GM12878 (cell line): ENCODE measurements around the gene CDK11B. TPM values are rescaled to one million over a fixed set of nuclear protein-coding genes. Genes with fewer than 3 reads are reported as not detected.

ENCODE experiments used
- ATAC-seq: fragments of 200-7000 bp; cut with Tn5 transposase; 3 replicates; pipeline ENCODE4 v1.9.1; 2020; ENCODE audit warnings: mild to moderate bottlenecking, moderate library complexity
- BruUV-seq: library from RNA; stranded (reverse); fragments of 400-500 nt; replicated peaks from 2 replicates; lab custom pipeline; 2021; lab: Mats Ljungman, UMichigan
- CTCF ChIA-PET: fragments of 300-600 bp; sonication (Branson Sonifier 250); formaldehyde crosslinking; extraction: SDS; loops from one replicate; lab custom pipeline; 2021; ENCODE audit warnings: inconsistent platforms; lab: Yijun Ruan, JAX
- POLR2A ChIA-PET: fragments of 350-600 bp; formaldehyde crosslinking; extraction: SDS; loops from one replicate; lab custom pipeline; 2021; ENCODE audit warnings: inconsistent platforms; lab: Charles Lee
- RAD21 ChIA-PET: fragments of 300-600 bp; sonication (Branson Sonifier 250); formaldehyde crosslinking; loops from one replicate; lab custom pipeline; 2023; ENCODE audit warnings: antibody characterized with exemption; ENCODE audit not compliant: unreplicated experiment; lab: Charles Lee
- SMC1A ChIA-PET: fragments of 300-600 bp; sonication (Branson Sonifier 250); formaldehyde crosslinking; loops from one replicate; lab custom pipeline; 2023; ENCODE audit not compliant: unreplicated experiment, uncharacterized antibody; lab: Charles Lee
- DNase-seq: peaks from one replicate; pipeline ENCODE4 v3.0.0-alpha.2; 2011; ENCODE audit warnings: low read depth, low spot score
- FAIRE-seq: peaks from 3 replicates; lab custom pipeline; 2011; peaks lifted over from hg19 to GRCh38; lab: Jason Lieb, UNC
- H2AFZ ChIP-seq: 2 replicates; pipeline ENCODE4 v1.6.0; 2011; ENCODE audit warnings: low read depth, low read length, control low read depth; ENCODE audit not compliant: control insufficient read depth
- H3K27ac ChIP-seq: 2 replicates; pipeline ENCODE4 v1.5.1; 2011; ENCODE audit warnings: control low read depth; ENCODE audit not compliant: control insufficient read depth, insufficient read depth
- H3K27me3 ChIP-seq, 2 experiments: replicated peaks in 1 of 2; 2 replicates each; pipeline versions ENCODE4 v1.6.0 to v1.6.1; 2011; ENCODE audit warnings: low read length in 1 of 2; ENCODE audit not compliant: control insufficient read depth in 2 of 2, insufficient read depth in 2 of 2
- H3K36me3 ChIP-seq, 2 experiments: 2 replicates each; pipeline ENCODE4 v1.5.1; 2011; ENCODE audit warnings: low read length in 1 of 2; ENCODE audit not compliant: control insufficient read depth in 2 of 2, insufficient read depth in 2 of 2
- H3K4me1 ChIP-seq: 2 replicates; pipeline ENCODE4 v1.6.1; 2011; ENCODE audit warnings: mild to moderate bottlenecking, low read length, moderate library complexity, mixed read lengths; ENCODE audit not compliant: control insufficient read depth, insufficient read depth
- H3K4me2 ChIP-seq: 2 replicates; pipeline ENCODE4 v1.6.0; 2011; ENCODE audit warnings: control low read depth; ENCODE audit not compliant: control insufficient read depth, insufficient read depth
- H3K4me3 ChIP-seq: fragments of 200-600 bp; sonication (generic); 2 replicates; pipeline ENCODE4 v1.5.1; 2016
- H3K79me2 ChIP-seq: 2 replicates; pipeline ENCODE4 v1.6.0; 2011; ENCODE audit warnings: low read length; ENCODE audit not compliant: control insufficient read depth, insufficient read depth
- H3K9ac ChIP-seq: 2 replicates; pipeline ENCODE4 v1.8.0; 2011; ENCODE audit warnings: low read length, control low read depth, mixed read lengths; ENCODE audit not compliant: control insufficient read depth, insufficient read depth
- H3K9me3 ChIP-seq: replicated peaks from 3 replicates; pipeline ENCODE4 v1.5.1; 2011; ENCODE audit warnings: mild to moderate bottlenecking, low read length; ENCODE audit not compliant: control insufficient read depth, insufficient read depth
- H4K20me1 ChIP-seq: 2 replicates; pipeline ENCODE4 v1.6.0; 2011; ENCODE audit not compliant: control insufficient read depth, insufficient read depth
- MAX ChIP-seq: IDR thresholded peaks from 2 replicates; pipeline ENCODE4 v1.6.1; 2012; ENCODE audit warnings: low read depth, low read length, improper control_type of control experiment
- MEF2A ChIP-seq: IDR thresholded peaks from 2 replicates; pipeline ENCODE4 v1.6.1; 2011; ENCODE audit warnings: low read depth, mild to moderate bottlenecking, low read length, moderate library complexity; ENCODE audit not compliant: insufficient read depth
- NFXL1 ChIP-seq: fragments of 450-650 bp; IDR thresholded peaks from 2 replicates; pipeline ENCODE4 v1.6.1; 2017; ENCODE audit warnings: antibody characterized with exemption, mild to moderate bottlenecking, borderline replicate concordance
- RELA ChIP-seq: fragments of 450-650 bp; IDR thresholded peaks from 2 replicates; pipeline ENCODE4 v1.8.0; 2014; ENCODE audit warnings: borderline replicate concordance; ENCODE audit not compliant: partially characterized antibody
- SMC3 ChIP-seq: IDR thresholded peaks from 2 replicates; pipeline ENCODE4 v1.6.1; 2011; ENCODE audit warnings: low read length, improper control_type of control experiment, borderline replicate concordance
- TCF12 ChIP-seq: IDR thresholded peaks from 2 replicates; pipeline ENCODE4 v1.6.1; 2011; ENCODE audit warnings: low read depth, mild to moderate bottlenecking, low read length
- ZBTB33 ChIP-seq: fragments of 450-650 bp; IDR thresholded peaks from 2 replicates; pipeline ENCODE4 v1.6.1; 2017; ENCODE audit warnings: mild to moderate bottlenecking
- ZNF207 ChIP-seq: fragments of 450-650 bp; IDR thresholded peaks from 2 replicates; pipeline ENCODE4 v1.6.1; 2014; ENCODE audit warnings: antibody characterized with exemption, mild to moderate bottlenecking, borderline replicate concordance
- ZNF24 ChIP-seq: fragments of 450-650 bp; IDR thresholded peaks from 2 replicates; pipeline ENCODE4 v1.6.1; 2017; ENCODE audit warnings: antibody characterized with exemption, mild to moderate bottlenecking
- WGBS: methylation state at CpG from one replicate; pipeline ENCODE4 v1.1.6; 2016; ENCODE audit warnings: low lambda C conversion rate; ENCODE audit not compliant: insufficient replicate concordance, insufficient coverage; ENCODE audit errors: missing lambda C conversion rate; 5-methylcytosine and 5-hydroxymethylcytosine counted together
- in situ Hi-C: fragments of 300-500 bp; cut with MboI; formaldehyde crosslinking; loops from 9 replicates; pipeline ENCODE4 v1.14.3; 2018; ENCODE audit warnings: mixed read lengths
- intact Hi-C: fragments of 100-400 bp; cut with micrococcal nuclease; formaldehyde crosslinking; loops from one replicate; pipeline ENCODE4 v1.14.2; 2022; ENCODE audit not compliant: unreplicated experiment
- polyA plus RNA-seq, 11 experiments: library from polyadenylated mRNA; depleted of rRNA in 4 of 11; unstranded in 6 of 11; stranded (reverse) in 5 of 11; fragments of >200 nt; fragmentation: Nextera tagmentation in 4 of 11; fragmentation: Illumina TruSeq in 1 of 11; extraction: Ambion mirVana in 4 of 11; extraction: Trizol in 1 of 11; gene quantifications; 1 replicate in 1 of 11; 2 replicates in 10 of 11; pipeline versions ENCODE4 v1.2.1 to v1.2.3, GENCODE V29; 2011 to 2016; ENCODE audit warnings: inconsistent platforms in 2 of 11, missing spikeins in 2 of 11, low read depth in 1 of 11
- total RNA-seq, 4 experiments: library from RNA; depleted of rRNA in 3 of 4; stranded (reverse); fragments of >200 nt in 3 of 4; fragmentation: Illumina TruSeq in 1 of 4; extraction: Trizol in 1 of 4; gene quantifications; 2 replicates each; pipeline versions ENCODE4 v1.2.1 to v1.2.3, GENCODE V29; 2013 to 2021

CDK11B gene
- total and polyA plus RNA-seq, 10 of the 15 experiments (the other 5 are each of a cell fraction or from before 2014, with no cell fraction given), result 3.2 to 30.9 (median 18.0) TPM

GRCh38 chr1:1598720-1599029 is 60.1 kb downstream of the CDK11B start:
- RAD21 ChIA-PET, result no interaction called here
- H3K27ac ChIP-seq, result no peak overlapping the region
- no TSS peak for BruUV-seq

More at GRCh38 chr1:1598720-1599029, 60.1 kb downstream of the CDK11B start:
- SMC1A ChIA-PET, result no interaction called here
- POLR2A ChIA-PET, result no interaction called here
- DNase-seq (no peak), ATAC-seq (no peak), FAIRE-seq (no peak)
- TF ChIP-seq SMC3 (no peak), MAX (no peak), NFXL1 (no peak), RELA (no peak), ZBTB33 (no peak), TCF12 (no peak), ZNF24 (no peak), MEF2A (no peak), ZNF207 (no peak)
- H2AFZ ChIP-seq, result no peak overlapping the region
- no peaks in the 10 kb centered on the region for H3K36me3 ChIP-seq
- no peaks in the 10 kb centered on the region for H3K9me3 ChIP-seq
- H3K4me2 ChIP-seq, result no peak overlapping the region
- H4K20me1 ChIP-seq, result no peaks in the 10 kb centered on the region
- no peak overlapping the region for H3K9ac ChIP-seq
- no peaks in the 10 kb centered on the region for H3K79me2 ChIP-seq
- H3K4me1 ChIP-seq, result peaks cover 38% of the 10 kb centered on the region
- WGBS, result 87% methylated on average over 13 of the region's 13 CpGs
- H3K4me3 ChIP-seq, result no peak overlapping the region
- CTCF ChIA-PET, result no interaction called here
- intact Hi-C loops, result no loop called here
- in situ Hi-C loops, result no loop called here
- peaks cover 0 to 2% of the 10 kb centered on the region in 2 experiments; a peak in 2 of 4 replicates for H3K27me3 ChIP-seq
